ENCODE data around the gene SNAPC4. TPM values are rescaled to one million over a fixed set of nuclear protein-coding genes. Genes with fewer than 3 reads are reported as not detected.

Gene SNAPC4
- total and polyA plus RNA-seq, 4 experiments from 2014 or later: 0.35 to 15.4 (median 7.6) TPM

DNA sequence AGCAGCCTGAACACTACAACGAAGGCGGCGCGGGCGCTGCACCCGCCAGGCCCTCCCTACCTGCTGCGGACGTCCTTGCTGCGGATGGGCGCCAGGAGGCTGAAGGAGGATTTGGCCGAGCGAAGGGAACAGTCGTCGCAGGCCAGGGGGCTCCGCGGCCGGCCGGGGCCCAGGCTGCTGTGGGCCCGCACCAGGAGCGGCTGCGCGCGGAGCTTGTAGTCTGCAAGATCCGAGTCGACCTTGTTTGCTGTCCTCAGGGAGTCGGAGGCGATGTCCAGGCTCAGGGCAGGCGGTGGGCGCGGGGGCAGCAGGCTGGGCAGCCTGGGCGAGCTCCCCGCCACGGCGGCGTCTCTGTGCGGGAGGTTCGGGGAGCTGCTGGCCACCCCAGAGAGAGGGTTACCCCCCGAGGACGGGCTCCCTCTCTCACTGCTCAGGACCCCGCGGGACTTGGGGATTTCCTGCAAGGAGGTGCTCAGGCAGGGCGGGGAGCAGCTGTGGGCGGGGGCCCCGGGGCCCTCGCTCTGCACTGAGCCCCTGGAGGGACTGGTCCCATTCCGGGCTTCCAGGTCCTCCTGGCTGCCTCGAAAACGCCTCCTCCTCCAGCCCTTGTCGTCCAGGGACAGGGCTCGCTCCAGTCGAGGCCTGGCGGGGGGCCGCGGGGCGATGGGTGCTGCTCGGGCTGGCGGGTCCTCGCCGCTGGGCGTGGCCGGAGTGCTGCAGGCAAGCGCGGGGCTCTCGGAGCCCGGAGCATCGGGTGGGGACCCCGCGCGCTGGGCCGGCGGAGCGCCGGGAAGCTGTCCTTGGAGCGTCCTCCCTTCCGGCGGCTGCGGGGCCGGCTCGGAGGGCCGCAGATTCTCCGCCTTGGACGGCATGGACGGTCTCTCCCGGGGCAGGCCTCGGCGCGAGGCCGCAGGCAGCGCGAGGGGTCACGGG lies 38.8 kb upstream of the SNAPC4 start:
- peak overlapping the region in 1 of 2 donors; percentile 66 for H3K4me3 ChIP-seq (ENCODE audit: low read length in 2 of 2)
- H3K4me1 ChIP-seq (ENCODE audit: insufficient read depth, low read length): peaks cover 29% of the 10 kb centered on the region
- POLR2A ChIA-PET (ENCODE audit: partially characterized antibody): interaction anchor here (0.8 to 2.4 kb wide), 4 partner anchors 30 to 76 kb away, joined by 4 to 16 read pairs (median 4); partner anchors contain the start of gene DNLZ
- CTCF ChIA-PET (ENCODE audit: partially characterized antibody): interaction anchor here (1.0 to 1.1 kb wide), 3 partner anchors 20 to 36 kb away, joined by 3 to 5 read pairs (median 3); no protein-coding TSS in a partner anchor
- no peaks in the 10 kb centered on the region for H3K27me3 ChIP-seq (ENCODE audit: insufficient read depth, low read length)
- Mint-ChIP-seq H3K27ac (peak overlapping the region; percentile 87 to 95 (median 93)), H3K36me3 (peaks cover 0 to 29% of the 10 kb centered on the region in 2 donors), H3K4me1 (peaks cover 16 to 36% (median 23%) of the 10 kb centered on the region in 4 donors), H3K27me3 (no peaks in the 10 kb centered on the region), H3K9me3 (peaks cover 0 to 1% (median 0%) of the 10 kb centered on the region in 8 donors), H3K4me3 (peak overlapping the region; percentile 86 to 91 (median 88))
- H3K27ac ChIP-seq (ENCODE audit: low read depth, low read length): peak overlapping the region; percentile 74
- peaks cover 15% of the 10 kb centered on the region for H3K36me3 ChIP-seq (ENCODE audit: insufficient read depth, low read length)
- H3K9me3 ChIP-seq (ENCODE audit: control insufficient read depth in 1 of 2, low read length in 2 of 2): no peaks in the 10 kb centered on the region
- DNase-seq: peak; percentile 49 to 80 (median 58)
- intact Hi-C loops (cut with micrococcal nuclease): loop anchor here (1.0 kb wide), 2 partner anchors 39 to 44 kb away; partner anchors contain the start of genes SEC16A and SNAPC4

DNA sequence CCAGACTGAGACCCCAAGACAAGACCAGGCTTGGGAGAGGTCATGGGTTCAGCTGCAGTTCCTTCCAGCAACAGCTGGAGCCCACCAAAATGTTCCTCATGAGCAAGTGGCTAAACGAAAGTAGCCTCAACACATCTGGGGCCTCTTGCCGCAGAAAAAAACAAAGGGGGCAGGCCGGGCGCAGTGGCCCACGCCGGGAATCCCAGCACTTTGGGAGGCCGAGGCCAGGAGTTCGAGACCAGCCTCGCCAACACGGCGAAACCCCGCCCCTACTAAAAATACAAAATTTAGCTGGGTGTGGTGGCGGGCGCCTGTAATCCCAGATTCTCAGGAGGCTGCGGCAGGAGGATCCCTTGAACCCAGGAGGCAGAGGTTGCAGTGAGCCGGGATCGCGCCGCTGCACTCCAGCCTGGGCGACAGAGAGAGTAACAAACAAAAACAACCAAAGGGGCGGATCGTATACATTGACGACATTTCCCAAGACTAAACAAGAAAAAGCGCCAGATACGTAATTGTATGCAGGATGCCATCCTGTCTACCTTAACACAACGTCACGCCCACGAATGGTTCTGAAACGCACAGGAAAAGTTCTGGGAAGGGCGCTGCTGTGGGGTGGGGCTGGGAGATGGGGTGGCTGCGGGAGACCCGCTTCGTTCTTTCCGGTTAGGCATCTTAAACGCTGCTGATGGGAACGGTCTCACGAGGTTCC lies 38.0 kb upstream of the SNAPC4 start:
- H3K4me1 Mint-ChIP-seq: peaks cover 16 to 36% (median 23%) of the 10 kb centered on the region in 4 donors
- Histone ChIP-seq H3K9me3 (ENCODE audit: control insufficient read depth in 1 of 2, low read length in 2 of 2) (no peaks in the 10 kb centered on the region), H3K4me1 (ENCODE audit: insufficient read depth, low read length) (peaks cover 29% of the 10 kb centered on the region), H3K27me3 (ENCODE audit: insufficient read depth, low read length) (no peaks in the 10 kb centered on the region), H3K27ac (ENCODE audit: low read depth, low read length) (peak overlapping the region; percentile 74), H3K36me3 (ENCODE audit: insufficient read depth, low read length) (peaks cover 15% of the 10 kb centered on the region), H3K4me3 (ENCODE audit: low read length in 2 of 2) (peak overlapping the region in 1 of 2 donors; percentile 66)
- H3K4me3 Mint-ChIP-seq: peak overlapping the region; percentile 86 to 91 (median 88)
- no peaks in the 10 kb centered on the region for H3K9me3 Mint-ChIP-seq
- ChIA-PET CTCF (ENCODE audit: partially characterized antibody) (interaction anchor here (1.0 to 1.1 kb wide), 3 partner anchors 21 to 35 kb away, joined by 3 to 5 read pairs (median 3); no protein-coding TSS in a partner anchor), POLR2A (ENCODE audit: partially characterized antibody) (interaction anchor here (0.8 to 2.4 kb wide), 4 partner anchors 29 to 75 kb away, joined by 4 to 16 read pairs (median 4); partner anchors contain the start of gene DNLZ)
- peak overlapping the region; percentile 87 to 95 (median 93) for H3K27ac Mint-ChIP-seq
- DNase-seq: peak; percentile 16 to 67 (median 24)
- H3K27me3 Mint-ChIP-seq: no peaks in the 10 kb centered on the region
- H3K36me3 Mint-ChIP-seq: peaks cover 0 to 25% of the 10 kb centered on the region in 2 donors
- intact Hi-C loops (cut with micrococcal nuclease): no loop called here

DNA sequence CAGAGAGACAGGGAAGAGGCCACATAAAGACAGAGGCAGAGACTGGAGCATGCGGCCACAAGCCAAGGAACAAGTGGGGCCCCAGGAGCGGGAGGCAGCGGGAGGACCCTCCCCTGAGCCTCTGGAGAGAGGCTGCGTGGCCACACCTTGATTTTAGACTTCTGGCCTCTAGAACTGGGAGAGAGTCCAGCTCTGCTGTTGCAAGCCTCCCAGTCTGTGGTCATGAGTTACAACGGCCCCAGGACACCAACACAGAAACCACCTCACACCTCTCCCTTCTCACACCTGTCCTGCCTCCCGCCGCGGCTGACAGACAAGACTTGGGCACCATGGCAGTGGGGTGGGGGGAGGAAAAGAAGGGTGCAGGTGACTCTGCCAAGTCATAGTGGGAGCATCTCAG lies 37.5 kb upstream of the SNAPC4 start:
- no peaks in the 10 kb centered on the region for H3K27me3 ChIP-seq (ENCODE audit: insufficient read depth, low read length)
- peaks cover 12% of the 10 kb centered on the region for H3K36me3 ChIP-seq (ENCODE audit: insufficient read depth, low read length)
- H3K4me3 ChIP-seq (ENCODE audit: low read length in 2 of 2): no peak overlapping the region
- intact Hi-C loops (cut with micrococcal nuclease): no loop called here
- peak overlapping the region; percentile 74 for H3K27ac ChIP-seq (ENCODE audit: low read depth, low read length)
- H3K9me3 ChIP-seq (ENCODE audit: control insufficient read depth in 1 of 2, low read length in 2 of 2): no peaks in the 10 kb centered on the region
- H3K4me1 Mint-ChIP-seq: peaks cover 16 to 36% (median 23%) of the 10 kb centered on the region in 4 donors
- H3K4me3 Mint-ChIP-seq: peak overlapping the region; percentile 86 to 91 (median 88)
- H3K4me1 ChIP-seq (ENCODE audit: insufficient read depth, low read length): peaks cover 29% of the 10 kb centered on the region
- ChIA-PET CTCF (ENCODE audit: partially characterized antibody) (no interaction called here), POLR2A (ENCODE audit: partially characterized antibody) (interaction anchor here (2.4 kb wide), 1 partner anchor 28 kb away, joined by 16 read pairs; no protein-coding TSS in a partner anchor)
- H3K9me3 Mint-ChIP-seq: no peaks in the 10 kb centered on the region
- H3K36me3 Mint-ChIP-seq: peaks cover 0 to 20% of the 10 kb centered on the region in 2 donors
- no peak for DNase-seq
- H3K27me3 Mint-ChIP-seq: no peaks in the 10 kb centered on the region
- H3K27ac Mint-ChIP-seq: peak overlapping the region; percentile 72 to 95 (median 93)

DNA sequence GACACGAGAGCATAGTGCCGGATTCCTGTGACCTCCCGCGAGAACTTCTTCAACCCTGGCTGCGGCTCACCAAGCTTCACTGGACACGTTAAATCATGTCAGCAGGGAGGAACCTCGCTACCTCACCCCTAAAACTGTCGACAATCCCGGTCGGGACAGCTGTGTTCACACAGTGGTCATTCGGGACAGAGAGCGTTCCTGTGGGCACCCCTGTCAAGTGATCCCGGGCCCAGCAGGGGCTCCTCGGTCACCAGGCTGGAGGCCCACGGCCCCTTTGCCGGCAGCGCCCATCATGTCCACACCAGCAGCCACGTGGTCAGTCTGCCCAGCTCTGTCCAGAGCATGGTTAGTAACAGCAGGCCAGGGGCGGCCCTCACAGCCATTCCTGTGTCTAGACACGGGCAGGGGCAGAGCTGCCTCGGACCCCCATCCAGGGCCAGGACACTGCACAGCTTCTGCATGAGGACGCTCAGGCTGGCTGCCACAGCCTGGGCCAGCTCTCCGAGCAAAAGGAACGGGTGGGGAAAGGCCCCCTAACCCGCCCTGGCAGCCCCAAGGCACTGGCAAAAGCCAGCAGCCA lies 36.2 kb upstream of the SNAPC4 start:
- Histone ChIP-seq H3K4me3 (ENCODE audit: low read length in 2 of 2) (no peak overlapping the region), H3K4me1 (ENCODE audit: insufficient read depth, low read length) (peaks cover 29% of the 10 kb centered on the region), H3K27ac (ENCODE audit: low read depth, low read length) (no peak overlapping the region), H3K9me3 (ENCODE audit: control insufficient read depth in 1 of 2, low read length in 2 of 2) (no peaks in the 10 kb centered on the region), H3K36me3 (ENCODE audit: insufficient read depth, low read length) (peaks cover 7% of the 10 kb centered on the region), H3K27me3 (ENCODE audit: insufficient read depth, low read length) (no peaks in the 10 kb centered on the region)
- no peaks in the 10 kb centered on the region for H3K27me3 Mint-ChIP-seq
- peaks cover 16 to 36% (median 23%) of the 10 kb centered on the region in 4 donors for H3K4me1 Mint-ChIP-seq
- ChIA-PET POLR2A (ENCODE audit: partially characterized antibody) (interaction anchor here (1.1 kb wide), 1 partner anchor 11 kb away, joined by 4 read pairs; no protein-coding TSS in a partner anchor), CTCF (ENCODE audit: partially characterized antibody) (interaction anchor here (0.5 to 1.4 kb wide), 2 partner anchors 18 to 22 kb away, joined by 3 read pairs; no protein-coding TSS in a partner anchor)
- H3K4me3 Mint-ChIP-seq: peak overlapping the region in 4 of 8 donors; percentile 14 to 88 (median 42)
- peak overlapping the region in 5 of 7 donors; percentile 29 to 88 (median 31) for H3K27ac Mint-ChIP-seq
- no peaks in the 10 kb centered on the region for H3K9me3 Mint-ChIP-seq
- intact Hi-C loops (cut with micrococcal nuclease): no loop called here
- DNase-seq: no peak
- peaks cover 0 to 13% of the 10 kb centered on the region in 2 donors for H3K36me3 Mint-ChIP-seq

DNA sequence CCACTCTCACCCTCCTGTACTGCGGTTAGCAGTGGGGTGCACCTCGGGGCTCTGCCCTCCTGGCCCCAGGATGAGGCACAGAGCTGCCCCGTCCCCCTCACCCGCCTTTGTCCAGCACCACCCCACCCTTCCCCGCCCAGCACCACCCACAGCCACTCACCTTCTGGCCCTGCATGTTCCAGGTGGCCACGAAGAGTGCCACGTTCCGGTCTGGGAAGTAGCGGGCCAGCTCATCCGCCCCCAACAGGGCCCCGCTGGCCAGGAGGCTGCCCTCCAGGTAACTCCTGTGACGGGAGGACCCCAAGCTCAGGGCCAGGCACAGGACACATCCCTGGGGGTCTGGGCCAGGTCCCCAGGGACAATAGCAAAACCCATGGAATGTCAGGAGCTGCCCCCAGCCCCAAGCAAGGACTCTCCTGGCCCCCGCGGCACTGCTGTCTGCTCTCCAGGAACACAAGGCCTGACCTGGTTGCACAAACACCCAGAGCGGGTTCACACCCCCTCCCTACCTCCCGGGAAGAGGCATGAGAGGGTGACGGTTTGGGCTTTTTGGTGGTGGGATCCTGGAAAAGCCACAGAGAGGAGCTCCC lies 34.7 kb upstream of the SNAPC4 start:
- Mint-ChIP-seq H3K4me1 (peaks cover 16 to 32% (median 23%) of the 10 kb centered on the region in 4 donors), H3K36me3 (peaks cover 3 to 17% of the 10 kb centered on the region in 2 donors), H3K4me3 (no peak overlapping the region), H3K27ac (no peak overlapping the region), H3K27me3 (no peaks in the 10 kb centered on the region), H3K9me3 (no peaks in the 10 kb centered on the region)
- Histone ChIP-seq H3K27me3 (ENCODE audit: insufficient read depth, low read length) (no peaks in the 10 kb centered on the region), H3K36me3 (ENCODE audit: insufficient read depth, low read length) (peaks cover 11% of the 10 kb centered on the region), H3K27ac (ENCODE audit: low read depth, low read length) (no peak overlapping the region), H3K4me1 (ENCODE audit: insufficient read depth, low read length) (peaks cover 24% of the 10 kb centered on the region), H3K9me3 (ENCODE audit: control insufficient read depth in 1 of 2, low read length in 2 of 2) (no peaks in the 10 kb centered on the region), H3K4me3 (ENCODE audit: low read length in 2 of 2) (no peak overlapping the region)
- ChIA-PET CTCF (ENCODE audit: partially characterized antibody) (no interaction called here), POLR2A (ENCODE audit: partially characterized antibody) (interaction anchor here (1.1 kb wide), 1 partner anchor 25 kb away, joined by 3 read pairs; no protein-coding TSS in a partner anchor)
- intact Hi-C loops (cut with micrococcal nuclease): no loop called here
- no peak for DNase-seq

DNA sequence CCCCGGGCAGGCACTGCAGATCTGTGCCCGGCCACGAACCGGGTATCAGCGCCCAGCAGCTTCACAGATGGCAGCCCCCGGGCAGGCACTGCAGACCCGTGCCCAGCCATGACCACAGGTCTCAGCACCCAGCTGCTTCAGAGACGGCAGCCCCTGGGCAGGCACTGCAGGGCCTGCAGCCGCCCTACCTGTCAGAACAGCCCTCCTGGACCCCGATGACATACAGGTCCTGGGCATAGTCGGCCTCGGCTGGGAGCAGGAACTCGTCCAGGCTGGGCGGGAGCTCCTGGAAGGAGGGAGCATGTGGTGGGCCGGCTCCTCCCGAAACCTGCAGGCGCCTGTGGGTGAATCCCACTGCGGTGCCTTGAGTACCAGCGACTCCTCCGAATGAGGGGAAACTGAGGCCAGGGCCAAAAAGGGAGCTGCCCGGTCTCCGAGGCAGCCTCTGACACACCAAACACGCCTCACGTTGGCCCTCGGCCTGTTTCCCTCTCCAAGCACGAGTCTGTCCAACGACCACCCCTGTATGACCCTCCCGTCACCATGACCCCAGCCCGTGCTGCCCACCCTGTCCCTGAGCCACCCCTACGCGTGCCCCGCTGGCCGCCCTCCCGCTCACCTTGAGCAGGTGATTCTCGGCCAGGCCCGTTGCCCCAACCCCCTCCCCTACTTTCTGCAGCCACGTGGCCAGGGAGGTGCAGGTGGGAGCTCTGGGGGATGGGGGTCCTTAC lies 34.0 kb upstream of the SNAPC4 start:
- CTCF ChIA-PET (ENCODE audit: partially characterized antibody): no interaction called here
- Histone ChIP-seq H3K36me3 (ENCODE audit: insufficient read depth, low read length) (peaks cover 11% of the 10 kb centered on the region), H3K27me3 (ENCODE audit: insufficient read depth, low read length) (no peaks in the 10 kb centered on the region), H3K9me3 (ENCODE audit: control insufficient read depth in 1 of 2, low read length in 2 of 2) (no peaks in the 10 kb centered on the region), H3K4me3 (ENCODE audit: low read length in 2 of 2) (no peak overlapping the region), H3K4me1 (ENCODE audit: insufficient read depth, low read length) (peaks cover 24% of the 10 kb centered on the region), H3K27ac (ENCODE audit: low read depth, low read length) (no peak overlapping the region)
- POLR2A ChIA-PET (ENCODE audit: partially characterized antibody): interaction anchor here (1.1 kb wide), 1 partner anchor 25 kb away, joined by 3 read pairs; no protein-coding TSS in a partner anchor
- intact Hi-C loops (cut with micrococcal nuclease): no loop called here
- H3K4me1 Mint-ChIP-seq: peaks cover 16 to 32% (median 23%) of the 10 kb centered on the region in 4 donors
- no peaks in the 10 kb centered on the region for H3K9me3 Mint-ChIP-seq
- H3K4me3 Mint-ChIP-seq: no peak overlapping the region
- no peak overlapping the region for H3K27ac Mint-ChIP-seq
- H3K36me3 Mint-ChIP-seq: peaks cover 3 to 20% of the 10 kb centered on the region in 2 donors
- no peaks in the 10 kb centered on the region for H3K27me3 Mint-ChIP-seq
- no peak for DNase-seq

Data from CD4-positive, alpha-beta memory T cell (primary cell).